Rectal smooth muscle tissue (tissue), 1 donor: ENCODE measurements around the gene PRDM11.

Experiments
- H3K27ac ChIP-seq: one replicate; pipeline ENCODE4 v1.7.0; 2013; ENCODE audit warnings: low read depth, low read length, inconsistent platforms
- H3K27me3 ChIP-seq: one replicate; pipeline ENCODE4 v1.7.0; 2013; ENCODE audit warnings: low read length; ENCODE audit not compliant: control insufficient read depth, insufficient read depth
- H3K36me3 ChIP-seq: one replicate; pipeline ENCODE4 v1.7.0; 2013; ENCODE audit warnings: low read length; ENCODE audit not compliant: control insufficient read depth, insufficient read depth
- H3K4me1 ChIP-seq: one replicate; pipeline ENCODE4 v1.7.0; 2013; ENCODE audit warnings: low read length; ENCODE audit not compliant: control insufficient read depth, insufficient read depth
- H3K4me3 ChIP-seq: one replicate; pipeline ENCODE4 v1.7.0; 2013; ENCODE audit warnings: low read length
- H3K9ac ChIP-seq: one replicate; pipeline ENCODE4 v1.7.0; 2013; ENCODE audit warnings: low read length

PRDM11 gene

GRCh38 chr11:45227836-45228235, 81.4 kb downstream of the PRDM11 start:
- H3K27me3 ChIP-seq = no peaks in the 10 kb centered on the region
- H3K36me3 ChIP-seq = peaks cover 13% of the 10 kb centered on the region
- no peak overlapping the region for H3K4me3 ChIP-seq
- no peaks in the 10 kb centered on the region for H3K4me1 ChIP-seq
- no peak overlapping the region for H3K9ac ChIP-seq
- no peak overlapping the region for H3K27ac ChIP-seq

GRCh38 chr11:45229401-45230020, 83.1 kb downstream of the PRDM11 start:
- no peak overlapping the region for H3K27ac ChIP-seq
- H3K4me3 ChIP-seq = no peak overlapping the region

GRCh38 chr11:45232341-45233080, 86.1 kb downstream of the PRDM11 start:
- Histone ChIP-seq H3K9ac (no peak overlapping the region), H3K27ac (no peak overlapping the region)

More at GRCh38 chr11:45229401-45230020, 83.1 kb downstream of the PRDM11 start:
- peaks cover 13% of the 10 kb centered on the region for H3K36me3 ChIP-seq
- no peaks in the 10 kb centered on the region for H3K27me3 ChIP-seq
- H3K4me1 ChIP-seq = no peaks in the 10 kb centered on the region
- no peak overlapping the region for H3K9ac ChIP-seq

GRCh38 chr11:45233121-45233803, 86.8 kb downstream of the PRDM11 start:
- no peaks in the 10 kb centered on the region for H3K36me3 ChIP-seq
- no peaks in the 10 kb centered on the region for H3K4me1 ChIP-seq
- H3K9ac ChIP-seq = no peak overlapping the region
- H3K4me3 ChIP-seq = no peak overlapping the region
- H3K27ac ChIP-seq = no peak overlapping the region
- no peaks in the 10 kb centered on the region for H3K27me3 ChIP-seq

More at GRCh38 chr11:45232341-45233080, 86.1 kb downstream of the PRDM11 start:
- Histone ChIP-seq H3K4me3 (no peak overlapping the region), H3K27me3 (no peaks in the 10 kb centered on the region), H3K4me1 (no peaks in the 10 kb centered on the region), H3K36me3 (no peaks in the 10 kb centered on the region)

GRCh38 chr11:45233804-45234170, 87.3 kb downstream of the PRDM11 start:
- Histone ChIP-seq H3K4me1 (no peaks in the 10 kb centered on the region), H3K9ac (no peak overlapping the region), H3K27ac (no peak overlapping the region), H3K36me3 (no peaks in the 10 kb centered on the region), H3K4me3 (no peak overlapping the region), H3K27me3 (no peaks in the 10 kb centered on the region)

- H3K27ac ChIP-seq = no peak overlapping the region
- H3K27me3 ChIP-seq = no peaks in the 10 kb centered on the region
- H3K36me3 ChIP-seq = no peaks in the 10 kb centered on the region
- H3K4me3 ChIP-seq = no peak overlapping the region
- H3K4me1 ChIP-seq = no peaks in the 10 kb centered on the region
- no peak overlapping the region for H3K9ac ChIP-seq
Observed at GRCh38 chr11:45234306-45235006, 88.0 kb downstream of the PRDM11 start.

- no peak overlapping the region for H3K9ac ChIP-seq
- no peaks in the 10 kb centered on the region for H3K36me3 ChIP-seq
- no peaks in the 10 kb centered on the region for H3K27me3 ChIP-seq
- H3K27ac ChIP-seq = no peak overlapping the region
- no peaks in the 10 kb centered on the region for H3K4me1 ChIP-seq
- no peak overlapping the region for H3K4me3 ChIP-seq
Observed at GRCh38 chr11:45237711-45238315, 91.4 kb downstream of the PRDM11 start.

GRCh38 chr11:45238724-45239123, 92.3 kb downstream of the PRDM11 start:
- Histone ChIP-seq H3K4me3 (no peak overlapping the region), H3K9ac (no peak overlapping the region), H3K4me1 (no peaks in the 10 kb centered on the region), H3K36me3 (no peaks in the 10 kb centered on the region), H3K27ac (no peak overlapping the region), H3K27me3 (no peaks in the 10 kb centered on the region)

- no peak overlapping the region for H3K9ac ChIP-seq
- no peaks in the 10 kb centered on the region for H3K36me3 ChIP-seq
- H3K4me1 ChIP-seq = no peaks in the 10 kb centered on the region
- H3K27me3 ChIP-seq = no peaks in the 10 kb centered on the region
- H3K27ac ChIP-seq = no peak overlapping the region
- H3K4me3 ChIP-seq = no peak overlapping the region
Observed at GRCh38 chr11:45239733-45240132, 93.3 kb downstream of the PRDM11 start.

- H3K27ac ChIP-seq = no peak overlapping the region
- no peaks in the 10 kb centered on the region for H3K36me3 ChIP-seq
- no peaks in the 10 kb centered on the region for H3K27me3 ChIP-seq
- H3K4me1 ChIP-seq = no peaks in the 10 kb centered on the region
- H3K4me3 ChIP-seq = no peak overlapping the region
- no peak overlapping the region for H3K9ac ChIP-seq
Observed at GRCh38 chr11:45243967-45244366, 97.5 kb downstream of the PRDM11 start.

- Histone ChIP-seq H3K4me1 (no peaks in the 10 kb centered on the region), H3K27me3 (no peaks in the 10 kb centered on the region), H3K4me3 (no peak overlapping the region), H3K9ac (no peak overlapping the region), H3K27ac (no peak overlapping the region), H3K36me3 (no peaks in the 10 kb centered on the region)
Observed at GRCh38 chr11:45245218-45246045, 99.0 kb downstream of the PRDM11 start.
